Fibroblast of mammary gland (primary cell): ENCODE measurements around the gene GPR26.

Experiments
- DNase-seq: peaks from one replicate; pipeline ENCODE4 v3.0.0-alpha.2; 2010; ENCODE audit warnings: low read depth
- H3K4me3 ChIP-seq: 2 replicates; pipeline ENCODE4 v1.5.1; 2011; ENCODE audit warnings: low read depth, mild to moderate bottlenecking, low read length, moderate library complexity; ENCODE audit not compliant: control insufficient read depth
- CTCF ChIP-seq: conservative IDR thresholded peaks from 2 replicates; pipeline ENCODE4 v1.5.1; 2011; ENCODE audit warnings: low read depth, low read length, inconsistent platforms; ENCODE audit not compliant: control insufficient read depth, insufficient read depth

Gene GPR26

GRCh38 chr10:123744224-123744536, 78.0 kb downstream of the GPR26 start:
- TF ChIP-seq CTCF = no peak
- no peak for DNase-seq
- H3K4me3 ChIP-seq = no peak overlapping the region
